ENCODE data around the gene C1QTNF1. TPM values are rescaled to one million over a fixed set of nuclear protein-coding genes. Genes with fewer than 3 reads are reported as not detected.

The C1QTNF1 gene
- total RNA-seq, 1 donor, result 0.10 TPM

DNA sequence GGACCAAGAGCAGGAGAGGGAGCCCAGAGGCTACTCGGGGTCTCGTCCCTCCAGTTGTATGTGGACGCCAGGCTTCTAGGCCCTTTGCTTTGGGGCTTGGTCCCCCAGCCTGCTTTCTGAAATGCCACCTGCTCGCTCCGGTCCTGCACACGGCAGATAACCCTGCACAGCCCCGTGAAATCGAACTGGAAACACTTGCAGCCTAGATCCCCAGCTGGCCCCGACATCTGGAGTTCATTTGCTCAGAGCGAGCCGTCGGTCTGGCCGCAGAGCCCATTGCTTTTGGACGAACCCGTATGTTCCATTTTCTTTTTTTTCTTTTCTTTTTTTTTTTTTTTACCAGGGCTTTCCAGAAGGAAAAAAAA is 22.9 kb downstream of the C1QTNF1 start:
- Histone ChIP-seq H3K4me1 (ENCODE audit: insufficient read depth, low read length) (no peaks in the 10 kb centered on the region), H3K27me3 (ENCODE audit: insufficient read depth, low read length) (no peaks in the 10 kb centered on the region), H3K4me3 (ENCODE audit: low read length) (no peak overlapping the region), H3K9me3 (ENCODE audit: low read depth, low read length) (no peaks in the 10 kb centered on the region)

DNA sequence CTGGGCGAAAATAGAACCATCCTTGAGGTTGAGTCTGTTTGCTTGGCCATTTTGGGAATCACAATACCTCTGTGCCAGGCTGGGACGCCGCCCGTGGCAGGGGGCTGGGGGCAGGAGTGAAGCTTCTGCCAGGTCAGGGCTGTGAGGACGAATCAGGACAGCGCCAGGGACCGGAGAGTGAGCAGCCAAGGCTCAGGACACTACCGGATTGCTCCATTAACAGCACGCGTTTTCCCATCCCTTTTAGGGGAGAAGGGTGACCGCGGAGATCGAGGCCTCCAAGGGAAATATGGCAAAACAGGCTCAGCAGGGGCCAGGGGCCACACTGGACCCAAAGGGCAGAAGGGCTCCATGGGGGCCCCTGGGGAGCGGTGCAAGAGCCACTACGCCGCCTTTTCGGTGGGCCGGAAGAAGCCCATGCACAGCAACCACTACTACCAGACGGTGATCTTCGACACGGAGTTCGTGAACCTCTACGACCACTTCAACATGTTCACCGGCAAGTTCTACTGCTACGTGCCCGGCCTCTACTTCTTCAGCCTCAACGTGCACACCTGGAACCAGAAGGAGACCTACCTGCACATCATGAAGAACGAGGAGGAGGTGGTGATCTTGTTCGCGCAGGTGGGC is 23.4 kb downstream of the C1QTNF1 start:
- Histone ChIP-seq H3K27me3 (ENCODE audit: insufficient read depth, low read length) (no peaks in the 10 kb centered on the region), H3K4me1 (ENCODE audit: insufficient read depth, low read length) (no peaks in the 10 kb centered on the region), H3K9me3 (ENCODE audit: low read depth, low read length) (no peaks in the 10 kb centered on the region), H3K4me3 (ENCODE audit: low read length) (no peak overlapping the region)

DNA sequence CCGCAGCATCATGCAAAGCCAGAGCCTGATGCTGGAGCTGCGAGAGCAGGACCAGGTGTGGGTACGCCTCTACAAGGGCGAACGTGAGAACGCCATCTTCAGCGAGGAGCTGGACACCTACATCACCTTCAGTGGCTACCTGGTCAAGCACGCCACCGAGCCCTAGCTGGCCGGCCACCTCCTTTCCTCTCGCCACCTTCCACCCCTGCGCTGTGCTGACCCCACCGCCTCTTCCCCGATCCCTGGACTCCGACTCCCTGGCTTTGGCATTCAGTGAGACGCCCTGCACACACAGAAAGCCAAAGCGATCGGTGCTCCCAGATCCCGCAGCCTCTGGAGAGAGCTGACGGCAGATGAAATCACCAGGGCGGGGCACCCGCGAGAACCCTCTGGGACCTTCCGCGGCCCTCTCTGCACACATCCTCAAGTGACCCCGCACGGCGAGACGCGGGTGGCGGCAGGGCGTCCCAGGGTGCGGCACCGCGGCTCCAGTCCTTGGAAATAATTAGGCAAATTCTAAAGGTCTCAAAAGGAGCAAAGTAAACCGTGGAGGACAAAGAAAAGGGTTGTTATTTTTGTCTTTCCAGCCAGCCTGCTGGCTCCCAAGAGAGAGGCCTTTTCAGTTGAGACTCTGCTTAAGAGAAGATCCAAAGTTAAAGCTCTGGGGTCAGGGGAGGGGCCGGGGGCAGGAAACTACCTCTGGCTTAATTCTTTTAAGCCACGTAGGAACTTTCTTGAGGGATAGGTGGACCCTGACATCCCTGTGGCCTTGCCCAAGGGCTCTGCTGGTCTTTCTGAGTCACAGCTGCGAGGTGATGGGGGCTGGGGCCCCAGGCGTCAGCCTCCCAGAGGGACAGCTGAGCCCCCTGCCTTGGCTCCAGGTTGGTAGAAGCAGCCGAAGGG is 24.2 kb downstream of the C1QTNF1 start:
- Histone ChIP-seq H3K4me3 (ENCODE audit: low read length) (no peak overlapping the region), H3K4me1 (ENCODE audit: insufficient read depth, low read length) (no peaks in the 10 kb centered on the region), H3K27me3 (ENCODE audit: insufficient read depth, low read length) (no peaks in the 10 kb centered on the region), H3K9me3 (ENCODE audit: low read depth, low read length) (no peaks in the 10 kb centered on the region)

DNA sequence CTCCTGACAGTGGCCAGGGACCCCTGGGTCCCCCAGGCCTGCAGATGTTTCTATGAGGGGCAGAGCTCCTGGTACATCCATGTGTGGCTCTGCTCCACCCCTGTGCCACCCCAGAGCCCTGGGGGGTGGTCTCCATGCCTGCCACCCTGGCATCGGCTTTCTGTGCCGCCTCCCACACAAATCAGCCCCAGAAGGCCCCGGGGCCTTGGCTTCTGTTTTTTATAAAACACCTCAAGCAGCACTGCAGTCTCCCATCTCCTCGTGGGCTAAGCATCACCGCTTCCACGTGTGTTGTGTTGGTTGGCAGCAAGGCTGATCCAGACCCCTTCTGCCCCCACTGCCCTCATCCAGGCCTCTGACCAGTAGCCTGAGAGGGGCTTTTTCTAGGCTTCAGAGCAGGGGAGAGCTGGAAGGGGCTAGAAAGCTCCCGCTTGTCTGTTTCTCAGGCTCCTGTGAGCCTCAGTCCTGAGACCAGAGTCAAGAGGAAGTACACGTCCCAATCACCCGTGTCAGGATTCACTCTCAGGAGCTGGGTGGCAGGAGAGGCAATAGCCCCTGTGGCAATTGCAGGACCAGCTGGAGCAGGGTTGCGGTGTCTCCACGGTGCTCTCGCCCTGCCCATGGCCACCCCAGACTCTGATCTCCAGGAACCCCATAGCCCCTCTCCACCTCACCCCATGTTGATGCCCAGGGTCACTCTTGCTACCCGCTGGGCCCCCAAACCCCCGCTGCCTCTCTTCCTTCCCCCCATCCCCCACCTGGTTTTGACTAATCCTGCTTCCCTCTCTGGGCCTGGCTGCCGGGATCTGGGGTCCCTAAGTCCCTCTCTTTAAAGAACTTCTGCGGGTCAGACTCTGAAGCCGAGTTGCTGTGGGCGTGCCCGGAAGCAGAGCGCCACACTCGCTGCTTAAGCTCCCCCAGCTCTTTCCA is 25.1 kb downstream of the C1QTNF1 start:
- H3K27me3 ChIP-seq (ENCODE audit: insufficient read depth, low read length), result no peaks in the 10 kb centered on the region

DNA sequence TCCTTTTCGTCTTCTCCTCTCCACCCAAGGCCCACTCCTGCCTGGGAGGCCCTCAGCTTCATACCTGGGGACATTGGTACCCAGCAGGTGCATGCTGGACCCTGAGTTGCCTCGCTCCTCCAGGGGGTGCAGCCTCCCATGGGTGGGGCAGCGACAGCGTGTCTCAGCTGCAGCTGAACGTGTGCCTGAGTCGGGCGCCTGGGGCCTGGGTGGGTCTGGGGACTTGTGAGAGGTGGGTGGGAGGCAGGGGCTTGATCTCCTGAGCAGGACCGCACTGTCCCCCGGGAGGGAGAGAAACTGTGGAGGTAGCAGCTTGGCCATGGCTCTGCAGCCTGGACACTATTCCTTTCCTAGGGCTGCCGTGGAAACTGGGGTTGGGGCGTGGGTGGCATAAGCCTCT is 25.9 kb downstream of the C1QTNF1 start:
- H3K27me3 ChIP-seq (ENCODE audit: insufficient read depth, low read length), result no peaks in the 10 kb centered on the region
- H3K9me3 ChIP-seq (ENCODE audit: low read depth, low read length), result no peaks in the 10 kb centered on the region
- H3K4me3 ChIP-seq (ENCODE audit: low read length), result no peak overlapping the region
- H3K4me1 ChIP-seq (ENCODE audit: insufficient read depth, low read length), result no peaks in the 10 kb centered on the region

More for the DNA sequence above, 25.1 kb downstream of the C1QTNF1 start:
- no peaks in the 10 kb centered on the region for H3K9me3 ChIP-seq (ENCODE audit: low read depth, low read length)
- H3K4me1 ChIP-seq (ENCODE audit: insufficient read depth, low read length), result no peaks in the 10 kb centered on the region
- H3K4me3 ChIP-seq (ENCODE audit: low read length), result no peak overlapping the region

DNA sequence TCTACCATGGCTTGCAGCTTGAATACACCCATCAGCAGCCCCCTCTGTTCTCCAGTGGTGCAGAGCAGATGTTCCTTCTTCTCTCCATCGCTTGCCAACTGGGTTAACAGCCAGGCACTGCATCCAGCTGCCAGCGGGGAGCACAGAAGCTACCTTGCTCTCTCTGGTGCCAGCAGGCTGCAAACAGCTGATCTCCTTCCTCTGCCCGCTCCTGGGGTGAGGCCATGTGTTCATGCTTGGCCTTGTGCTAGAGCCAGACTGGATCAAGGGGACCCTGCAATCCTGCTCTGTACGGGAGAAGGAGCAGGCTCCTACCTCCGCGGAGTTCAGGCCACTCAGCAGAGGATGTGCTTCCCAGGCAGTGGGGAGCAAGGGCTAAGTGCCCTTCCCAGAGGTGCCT is 26.6 kb downstream of the C1QTNF1 start:
- Histone ChIP-seq H3K27me3 (ENCODE audit: insufficient read depth, low read length) (no peaks in the 10 kb centered on the region), H3K9me3 (ENCODE audit: low read depth, low read length) (no peaks in the 10 kb centered on the region), H3K4me1 (ENCODE audit: insufficient read depth, low read length) (no peaks in the 10 kb centered on the region), H3K4me3 (ENCODE audit: low read length) (no peak overlapping the region)

DNA sequence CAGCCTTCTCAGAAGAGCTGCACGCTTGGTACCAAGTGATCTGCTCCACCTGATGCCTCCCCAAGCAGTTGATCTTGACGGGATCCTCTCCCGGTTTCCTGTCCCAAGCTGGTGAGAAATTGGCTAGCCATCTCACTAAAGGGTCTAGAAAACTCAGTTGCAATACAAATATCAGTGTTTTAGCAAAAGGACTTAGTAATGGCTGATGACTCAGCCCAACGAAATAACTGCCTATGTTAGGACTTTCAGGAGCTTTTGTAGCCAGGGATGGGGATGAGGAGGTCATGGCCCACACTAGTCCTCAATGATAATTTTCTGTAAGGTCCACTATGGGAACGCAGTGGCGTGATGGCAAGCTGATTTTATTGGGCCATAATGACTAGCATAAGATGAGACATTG is 27.3 kb downstream of the C1QTNF1 start:
- Histone ChIP-seq H3K4me3 (ENCODE audit: low read length) (no peak overlapping the region), H3K4me1 (ENCODE audit: insufficient read depth, low read length) (no peaks in the 10 kb centered on the region), H3K9me3 (ENCODE audit: low read depth, low read length) (no peaks in the 10 kb centered on the region), H3K27me3 (ENCODE audit: insufficient read depth, low read length) (no peaks in the 10 kb centered on the region)

DNA sequence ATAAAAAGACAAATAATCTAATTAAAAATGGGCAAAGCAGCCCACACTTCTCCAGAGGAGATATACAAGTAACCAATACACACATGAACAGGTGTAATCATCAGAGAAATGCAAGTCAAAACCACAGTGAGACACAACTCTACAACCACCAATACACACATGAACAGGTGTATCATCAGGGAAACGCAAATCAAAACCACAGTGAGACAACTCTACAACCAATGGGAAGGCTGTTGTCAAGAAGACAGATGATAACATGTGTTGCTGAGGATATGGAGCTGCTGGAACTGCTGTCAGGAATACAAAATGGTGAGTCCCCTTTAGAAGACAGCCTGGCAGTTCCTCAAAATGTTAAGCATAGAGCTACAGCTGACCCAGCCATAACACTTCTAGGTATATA is 28.2 kb downstream of the C1QTNF1 start:
- no peaks in the 10 kb centered on the region for H3K9me3 ChIP-seq (ENCODE audit: low read depth, low read length)
- H3K4me3 ChIP-seq (ENCODE audit: low read length), result no peak overlapping the region
- no peaks in the 10 kb centered on the region for H3K4me1 ChIP-seq (ENCODE audit: insufficient read depth, low read length)
- no peaks in the 10 kb centered on the region for H3K27me3 ChIP-seq (ENCODE audit: insufficient read depth, low read length)

DNA sequence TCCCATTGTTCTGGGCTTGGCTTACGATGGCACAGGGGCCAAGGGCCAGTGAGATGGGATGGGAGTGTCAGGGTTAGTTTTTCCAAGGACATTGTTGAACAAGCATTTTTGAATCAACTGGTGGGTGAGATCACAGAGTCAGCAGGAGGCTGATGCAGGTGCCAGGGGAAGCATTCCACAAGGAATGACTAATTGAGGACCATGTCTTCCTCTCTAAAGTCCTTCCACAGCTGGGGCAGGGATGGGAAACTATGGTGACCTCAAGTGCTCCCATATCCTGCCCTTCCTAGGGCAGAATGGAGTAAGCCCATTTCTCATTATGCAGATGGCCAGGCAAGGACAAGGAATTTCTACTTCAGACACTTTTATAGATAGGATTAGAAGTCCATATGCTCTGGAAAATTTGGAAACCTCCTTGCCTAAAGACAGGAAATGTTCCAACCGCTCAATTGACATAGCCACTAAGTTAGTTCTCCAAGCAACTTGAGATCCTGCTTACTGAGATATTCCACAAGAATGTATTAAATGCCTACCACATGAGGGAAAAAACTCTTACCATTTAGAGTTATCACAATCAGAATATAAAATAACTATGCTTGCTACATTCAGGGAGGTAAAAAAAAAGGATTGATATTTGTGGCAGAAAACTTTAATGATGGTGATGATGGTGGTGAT is 29.4 kb downstream of the C1QTNF1 start:
- Histone ChIP-seq H3K4me1 (ENCODE audit: insufficient read depth, low read length) (peaks cover 7% of the 10 kb centered on the region), H3K27me3 (ENCODE audit: insufficient read depth, low read length) (no peaks in the 10 kb centered on the region), H3K4me3 (ENCODE audit: low read length) (no peak overlapping the region), H3K9me3 (ENCODE audit: low read depth, low read length) (no peaks in the 10 kb centered on the region)

DNA sequence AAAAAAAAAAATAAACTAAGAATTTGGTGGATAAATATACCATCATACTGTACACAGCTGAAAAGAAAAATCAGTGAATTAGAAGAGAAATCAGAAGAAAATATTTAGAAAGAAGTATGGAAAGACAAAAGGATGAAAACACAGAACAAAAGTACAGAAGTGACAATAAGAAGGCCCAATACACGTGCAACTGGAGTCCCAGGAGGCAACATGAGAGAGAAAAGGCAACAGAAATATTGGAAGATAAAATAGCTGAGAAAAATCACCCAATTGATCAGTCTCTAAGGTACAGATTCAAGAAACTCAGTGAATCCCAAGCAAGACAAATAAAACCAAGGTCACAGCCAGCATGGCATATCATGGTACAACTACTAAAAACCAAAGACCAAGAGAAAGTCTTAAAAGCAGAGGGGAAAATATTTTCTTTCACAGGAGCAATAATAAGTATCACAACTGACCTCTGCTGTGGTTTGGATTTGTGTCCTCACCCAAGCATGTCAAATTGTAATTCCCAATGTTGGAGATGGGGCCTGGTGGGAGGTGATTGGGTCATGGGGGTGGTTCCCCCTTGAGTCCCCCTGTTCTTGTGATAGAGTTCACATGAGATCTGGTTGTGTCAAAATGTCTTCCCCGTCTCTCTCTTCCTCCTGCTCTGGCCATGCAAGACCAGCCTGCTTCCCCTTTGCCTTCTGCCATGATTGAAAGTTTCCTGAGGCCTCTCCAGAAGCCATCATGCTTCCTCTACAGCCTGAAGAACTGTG is 30.4 kb downstream of the C1QTNF1 start:
- no peaks in the 10 kb centered on the region for H3K27me3 ChIP-seq (ENCODE audit: insufficient read depth, low read length)
- H3K9me3 ChIP-seq (ENCODE audit: low read depth, low read length), result no peaks in the 10 kb centered on the region
- H3K4me1 ChIP-seq (ENCODE audit: insufficient read depth, low read length), result peaks cover 16% of the 10 kb centered on the region
- no peak overlapping the region for H3K4me3 ChIP-seq (ENCODE audit: low read length)

DNA sequence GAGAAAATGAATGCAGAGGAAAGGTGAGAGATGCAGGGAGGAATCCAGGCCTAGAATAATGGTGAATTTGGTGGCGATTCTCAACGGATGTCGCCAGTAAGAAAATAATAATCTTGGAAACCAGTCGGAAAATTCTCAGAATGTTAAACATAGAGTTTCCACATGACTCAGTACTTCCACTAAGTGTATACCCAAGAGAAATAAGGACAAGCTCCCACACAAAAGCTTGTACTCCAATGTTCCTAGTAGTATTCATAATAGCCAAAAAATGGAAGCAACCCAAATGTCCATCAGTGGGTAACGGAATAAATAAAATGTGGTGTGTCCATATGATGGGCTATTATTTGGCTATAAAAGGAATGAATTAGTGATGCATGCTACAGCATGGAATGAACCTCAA is 31.2 kb downstream of the C1QTNF1 start:
- H3K4me3 ChIP-seq (ENCODE audit: low read length), result no peak overlapping the region

DNA sequence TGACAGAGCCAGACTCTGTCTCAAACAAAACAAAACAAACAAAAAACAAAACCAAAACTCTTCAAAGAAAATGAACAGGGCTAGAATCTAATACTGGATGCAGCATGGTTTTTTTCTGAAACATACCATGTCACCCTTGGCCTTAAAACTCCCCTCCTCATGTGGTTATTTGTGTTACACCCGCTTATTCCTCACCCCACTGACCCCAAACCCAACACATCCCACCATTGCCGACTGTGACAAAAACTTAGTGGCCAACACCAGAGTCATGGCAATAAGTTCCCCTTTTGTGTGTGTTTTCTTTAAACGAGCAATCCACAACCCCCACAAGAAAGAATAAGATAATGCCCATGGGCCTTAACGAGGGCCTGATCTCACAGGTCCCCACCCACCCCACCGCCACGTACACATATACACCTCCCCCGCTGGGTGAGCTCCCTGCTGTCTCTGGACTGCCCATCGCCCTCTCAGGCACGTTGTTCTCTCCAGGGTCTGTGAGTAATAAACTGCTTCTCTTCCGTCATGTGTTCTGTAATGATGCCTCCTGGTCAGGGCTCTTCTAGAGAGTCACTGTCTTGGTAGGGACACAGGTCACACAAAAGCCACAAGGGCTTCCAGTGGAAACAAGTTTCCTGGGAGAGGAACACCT is 33.9 kb downstream of the C1QTNF1 start:
- Histone ChIP-seq H3K9me3 (ENCODE audit: low read depth, low read length) (no peaks in the 10 kb centered on the region), H3K27me3 (ENCODE audit: insufficient read depth, low read length) (no peaks in the 10 kb centered on the region), H3K4me1 (ENCODE audit: insufficient read depth, low read length) (peaks cover 16% of the 10 kb centered on the region), H3K4me3 (ENCODE audit: low read length) (no peak overlapping the region)

More for the DNA sequence above, 31.2 kb downstream of the C1QTNF1 start:
- Histone ChIP-seq H3K27me3 (ENCODE audit: insufficient read depth, low read length) (no peaks in the 10 kb centered on the region), H3K9me3 (ENCODE audit: low read depth, low read length) (no peaks in the 10 kb centered on the region), H3K4me1 (ENCODE audit: insufficient read depth, low read length) (peaks cover 16% of the 10 kb centered on the region)

DNA sequence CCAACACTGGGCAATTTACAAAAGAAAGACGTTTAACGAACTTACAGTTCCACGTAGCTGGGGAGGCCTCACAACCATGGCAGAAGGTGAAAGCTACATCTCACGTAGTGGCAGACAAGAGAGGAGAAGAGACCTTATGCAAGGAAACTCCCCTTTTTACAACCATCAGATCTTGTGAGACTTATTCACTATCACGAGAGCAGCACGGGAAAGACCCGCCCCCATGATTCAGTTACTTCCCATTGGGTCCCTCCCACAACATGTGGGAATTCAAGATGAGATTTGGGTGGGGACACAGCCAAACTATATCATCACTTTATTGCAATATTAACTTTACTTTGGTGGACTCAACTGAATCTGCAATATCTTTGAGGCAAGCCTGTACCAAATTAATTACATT is 38.7 kb downstream of the C1QTNF1 start:
- Histone ChIP-seq H3K4me3 (ENCODE audit: low read length) (no peak overlapping the region), H3K27me3 (ENCODE audit: insufficient read depth, low read length) (no peaks in the 10 kb centered on the region), H3K4me1 (ENCODE audit: insufficient read depth, low read length) (peaks cover 16% of the 10 kb centered on the region), H3K9me3 (ENCODE audit: low read depth, low read length) (no peaks in the 10 kb centered on the region)

DNA sequence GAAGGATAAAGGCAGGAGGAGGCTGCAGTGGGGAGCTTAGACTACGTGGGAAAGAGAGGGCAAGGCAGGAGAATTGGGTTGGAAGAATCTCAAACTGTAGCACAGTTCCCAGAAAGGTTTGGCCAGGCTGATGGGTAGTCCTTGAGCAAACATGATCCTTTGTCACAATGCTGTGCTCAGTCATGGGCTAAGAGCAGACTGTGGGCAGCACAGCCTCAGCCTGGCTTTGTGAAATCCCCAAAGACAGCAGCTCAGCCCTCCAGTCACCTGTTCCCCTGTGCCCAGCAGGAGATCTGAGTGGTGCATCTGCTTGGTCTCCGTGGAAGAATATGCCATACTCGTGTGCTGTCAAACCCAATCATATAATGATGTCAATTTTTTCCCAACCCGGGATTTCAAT is 40.1 kb downstream of the C1QTNF1 start:
- Histone ChIP-seq H3K4me1 (ENCODE audit: insufficient read depth, low read length) (peaks cover 3% of the 10 kb centered on the region), H3K27me3 (ENCODE audit: insufficient read depth, low read length) (no peaks in the 10 kb centered on the region), H3K4me3 (ENCODE audit: low read length) (no peak overlapping the region), H3K9me3 (ENCODE audit: low read depth, low read length) (no peaks in the 10 kb centered on the region)

Data from mononuclear cell (primary cell).